ENCODE results near the gene AMH. TPM values are rescaled to one million over a fixed set of nuclear protein-coding genes. Genes with fewer than 3 reads are reported as not detected.

Gene AMH
- total RNA-seq, 1 donor: under 0.01 TPM

DNA sequence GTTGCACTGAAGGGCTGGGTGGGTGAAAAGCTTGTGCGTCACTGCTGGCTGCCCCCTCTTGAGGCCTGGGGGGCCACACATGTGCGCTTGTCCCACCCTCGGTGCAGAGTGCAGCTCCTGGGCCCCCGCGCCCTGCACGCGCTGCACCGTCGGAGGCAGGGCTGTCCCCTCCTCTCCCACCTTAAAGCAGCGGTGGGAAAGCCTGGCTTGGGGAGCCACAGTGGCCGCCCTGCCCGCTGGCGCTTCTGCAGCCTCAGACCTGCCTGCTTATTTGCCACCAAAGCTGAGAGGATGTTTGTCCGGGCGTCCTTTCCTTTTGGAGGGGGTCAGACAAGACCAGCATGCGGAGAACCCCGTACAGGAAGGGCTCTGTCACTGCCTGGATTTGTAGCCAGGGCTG is 39.7 kb upstream of the AMH start:
- peaks cover 7% of the 10 kb centered on the region for H3K4me1 ChIP-seq (ENCODE audit: insufficient read depth, low read length)
- no peak overlapping the region for H3K4me3 ChIP-seq (ENCODE audit: insufficient read depth, low read length)
- H3K36me3 ChIP-seq (ENCODE audit: insufficient read depth, low read length): peaks cover 68% of the 10 kb centered on the region
- no peaks in the 10 kb centered on the region for H3K27me3 ChIP-seq (ENCODE audit: insufficient read depth, low read length)
- H3K9me3 ChIP-seq (ENCODE audit: low read depth, low read length): no peaks in the 10 kb centered on the region
- H2AFZ ChIP-seq (ENCODE audit: low read length): no peak overlapping the region
- H3K27ac ChIP-seq (ENCODE audit: low read depth, low read length): no peak overlapping the region
- H3K4me2 ChIP-seq (ENCODE audit: insufficient read depth, low read length): no peak overlapping the region
- TF ChIP-seq, protein P1, sequence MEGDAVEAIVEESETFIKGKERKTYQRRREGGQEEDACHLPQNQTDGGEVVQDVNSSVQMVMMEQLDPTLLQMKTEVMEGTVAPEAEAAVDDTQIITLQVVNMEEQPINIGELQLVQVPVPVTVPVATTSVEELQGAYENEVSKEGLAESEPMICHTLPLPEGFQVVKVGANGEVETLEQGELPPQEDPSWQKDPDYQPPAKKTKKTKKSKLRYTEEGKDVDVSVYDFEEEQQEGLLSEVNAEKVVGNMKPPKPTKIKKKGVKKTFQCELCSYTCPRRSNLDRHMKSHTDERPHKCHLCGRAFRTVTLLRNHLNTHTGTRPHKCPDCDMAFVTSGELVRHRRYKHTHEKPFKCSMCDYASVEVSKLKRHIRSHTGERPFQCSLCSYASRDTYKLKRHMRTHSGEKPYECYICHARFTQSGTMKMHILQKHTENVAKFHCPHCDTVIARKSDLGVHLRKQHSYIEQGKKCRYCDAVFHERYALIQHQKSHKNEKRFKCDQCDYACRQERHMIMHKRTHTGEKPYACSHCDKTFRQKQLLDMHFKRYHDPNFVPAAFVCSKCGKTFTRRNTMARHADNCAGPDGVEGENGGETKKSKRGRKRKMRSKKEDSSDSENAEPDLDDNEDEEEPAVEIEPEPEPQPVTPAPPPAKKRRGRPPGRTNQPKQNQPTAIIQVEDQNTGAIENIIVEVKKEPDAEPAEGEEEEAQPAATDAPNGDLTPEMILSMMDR (IDR thresholded peaks at IDR 0.05; ENCODE audit: extremely low read depth, low read depth, low read length): no peak
- H3K79me2 ChIP-seq (ENCODE audit: insufficient read depth, low read length): peaks cover 53% of the 10 kb centered on the region
- DNase-seq (ENCODE audit: insufficient read length, low spot score, missing footprints): no peak
- H4K20me1 ChIP-seq (ENCODE audit: insufficient read depth, low read length): peaks cover 17% of the 10 kb centered on the region

DNA sequence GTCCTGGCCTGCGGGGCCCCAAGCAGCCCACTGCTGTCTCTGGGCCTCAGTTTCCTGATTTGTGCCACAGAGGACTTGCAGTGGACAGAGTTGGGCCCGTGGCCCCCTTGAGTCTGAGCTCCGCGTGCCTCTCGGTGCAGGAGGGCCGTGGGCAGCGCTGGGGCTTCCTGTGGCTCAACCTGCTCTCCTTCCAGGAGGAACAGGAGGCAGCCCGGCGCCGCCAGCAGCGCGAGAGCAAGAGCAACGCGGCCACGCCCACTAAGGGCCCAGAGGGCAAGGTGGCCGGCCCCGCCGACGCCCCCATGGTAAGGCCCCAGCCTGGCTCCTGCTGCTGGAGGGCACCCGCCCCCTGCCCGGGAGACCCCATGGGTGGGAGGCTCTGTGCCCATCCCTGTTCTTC is 38.9 kb upstream of the AMH start:
- DNase-seq (ENCODE audit: insufficient read length, low spot score, missing footprints): no peak
- peaks cover 71% of the 10 kb centered on the region for H3K36me3 ChIP-seq (ENCODE audit: insufficient read depth, low read length)
- TF ChIP-seq, protein P1 (IDR thresholded peaks at IDR 0.05; ENCODE audit: extremely low read depth, low read depth, low read length): no peak

DNA sequence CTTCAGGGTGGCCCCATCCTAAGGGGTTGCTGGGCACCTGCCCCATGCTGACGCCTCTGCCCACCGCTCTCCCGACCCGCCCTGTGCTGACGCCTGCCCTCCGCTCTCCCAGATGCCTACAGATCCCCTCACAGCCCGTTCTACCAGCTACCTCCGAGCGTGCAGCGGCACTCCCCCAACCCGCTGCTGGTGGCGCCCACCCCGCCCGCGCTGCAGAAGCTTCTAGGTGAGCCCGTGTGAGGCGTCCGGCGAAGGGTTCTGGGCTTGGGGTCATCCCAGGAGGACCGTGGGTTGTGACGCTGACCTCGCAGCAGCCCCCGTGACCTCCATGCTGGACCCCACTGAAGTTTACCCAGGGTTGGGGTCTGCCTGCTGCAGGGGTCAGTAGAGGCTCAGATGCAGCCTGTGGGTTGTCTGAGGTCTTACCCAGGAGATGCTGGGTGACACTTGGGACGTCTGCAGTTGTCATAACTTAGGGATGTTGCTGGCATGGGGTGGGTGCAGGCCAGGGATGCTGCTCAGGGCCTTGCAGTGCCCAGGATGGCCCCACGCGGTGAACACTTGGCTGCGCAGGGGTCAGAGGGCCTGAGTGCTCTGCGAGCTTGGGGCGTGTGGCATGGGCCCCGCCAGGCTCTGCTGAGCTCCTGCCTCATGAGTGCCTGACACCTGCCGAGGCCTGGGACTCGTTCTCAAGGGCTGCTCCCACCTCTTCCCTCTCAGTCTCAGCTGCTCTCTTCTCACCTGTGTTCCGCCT is 38.0 kb upstream of the AMH start:
- H3K27ac ChIP-seq (ENCODE audit: low read depth, low read length): no peak overlapping the region
- H3K36me3 ChIP-seq (ENCODE audit: insufficient read depth, low read length): peaks cover 72% of the 10 kb centered on the region
- H3K4me1 ChIP-seq (ENCODE audit: insufficient read depth, low read length): peaks cover 7% of the 10 kb centered on the region
- TF ChIP-seq, protein P1 (IDR thresholded peaks at IDR 0.05; ENCODE audit: extremely low read depth, low read depth, low read length): no peak
- no peak for DNase-seq (ENCODE audit: insufficient read length, low spot score, missing footprints)
- no peak overlapping the region for H3K4me2 ChIP-seq (ENCODE audit: insufficient read depth, low read length)
- peaks cover 51% of the 10 kb centered on the region for H3K79me2 ChIP-seq (ENCODE audit: insufficient read depth, low read length)
- peaks cover 12% of the 10 kb centered on the region for H4K20me1 ChIP-seq (ENCODE audit: insufficient read depth, low read length)
- no peaks in the 10 kb centered on the region for H3K9me3 ChIP-seq (ENCODE audit: low read depth, low read length)
- H3K27me3 ChIP-seq (ENCODE audit: insufficient read depth, low read length): no peaks in the 10 kb centered on the region
- H2AFZ ChIP-seq (ENCODE audit: low read length): no peak overlapping the region
- H3K4me3 ChIP-seq (ENCODE audit: insufficient read depth, low read length): no peak overlapping the region

More for the DNA sequence above, 38.9 kb upstream of the AMH start:
- H3K4me2 ChIP-seq (ENCODE audit: insufficient read depth, low read length): no peak overlapping the region
- H3K4me1 ChIP-seq (ENCODE audit: insufficient read depth, low read length): peaks cover 7% of the 10 kb centered on the region
- no peaks in the 10 kb centered on the region for H3K9me3 ChIP-seq (ENCODE audit: low read depth, low read length)
- H3K27me3 ChIP-seq (ENCODE audit: insufficient read depth, low read length): no peaks in the 10 kb centered on the region
- H3K27ac ChIP-seq (ENCODE audit: low read depth, low read length): no peak overlapping the region
- peaks cover 15% of the 10 kb centered on the region for H4K20me1 ChIP-seq (ENCODE audit: insufficient read depth, low read length)
- no peak overlapping the region for H3K4me3 ChIP-seq (ENCODE audit: insufficient read depth, low read length)
- no peak overlapping the region for H2AFZ ChIP-seq (ENCODE audit: low read length)
- H3K79me2 ChIP-seq (ENCODE audit: insufficient read depth, low read length): peaks cover 50% of the 10 kb centered on the region

DNA sequence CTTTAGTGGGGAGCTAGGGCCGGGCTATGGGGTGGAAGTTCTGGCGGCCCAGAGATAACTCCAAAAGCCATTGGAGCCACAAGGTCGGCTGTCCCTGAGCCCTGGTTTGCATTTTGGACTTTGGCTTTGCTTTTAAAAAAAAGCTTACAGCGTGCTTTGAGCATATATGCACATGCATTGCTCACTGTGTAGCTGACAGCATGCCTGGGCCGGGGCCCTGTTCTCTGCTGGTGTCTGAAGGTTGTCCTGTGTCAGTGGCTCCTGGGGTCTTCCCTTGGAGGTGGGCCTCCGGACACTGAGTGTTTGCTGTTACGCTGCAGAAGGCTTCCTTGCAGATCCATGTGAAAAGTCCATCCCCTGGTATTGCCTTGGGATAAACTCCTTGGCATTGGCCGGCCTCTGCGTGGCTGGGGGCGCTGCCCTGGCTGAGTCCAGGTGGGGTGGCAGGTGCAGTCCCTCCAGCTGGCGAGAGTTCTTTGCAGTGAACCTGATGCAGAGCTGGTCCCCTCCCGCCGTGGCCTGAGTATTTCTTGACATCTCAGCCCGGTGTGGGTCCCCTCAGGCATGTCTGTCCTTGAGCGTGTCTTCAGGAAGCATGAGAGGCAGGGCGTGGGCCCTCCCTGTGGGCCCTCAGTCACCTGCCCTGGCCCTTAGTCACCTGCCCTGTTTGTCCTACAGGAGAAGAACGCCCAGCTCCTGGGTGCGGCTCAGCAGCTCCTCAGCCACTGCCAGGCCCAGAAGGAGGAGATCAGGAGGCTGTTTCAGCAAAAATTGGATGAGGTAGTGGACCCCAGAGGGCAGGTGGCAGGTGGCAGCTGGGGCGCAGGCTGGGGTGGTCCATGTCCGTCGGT is 36.0 kb upstream of the AMH start:
- Histone ChIP-seq H3K4me3 (ENCODE audit: insufficient read depth, low read length) (no peak overlapping the region), H3K4me2 (ENCODE audit: insufficient read depth, low read length) (no peak overlapping the region), H2AFZ (ENCODE audit: low read length) (no peak overlapping the region), H3K9me3 (ENCODE audit: low read depth, low read length) (no peaks in the 10 kb centered on the region), H3K27me3 (ENCODE audit: insufficient read depth, low read length) (no peaks in the 10 kb centered on the region), H3K79me2 (ENCODE audit: insufficient read depth, low read length) (peaks cover 44% of the 10 kb centered on the region), H3K27ac (ENCODE audit: low read depth, low read length) (no peak overlapping the region), H3K4me1 (ENCODE audit: insufficient read depth, low read length) (peaks cover 4% of the 10 kb centered on the region), H4K20me1 (ENCODE audit: insufficient read depth, low read length) (peaks cover 12% of the 10 kb centered on the region), H3K36me3 (ENCODE audit: insufficient read depth, low read length) (peaks cover 76% of the 10 kb centered on the region)
- TF ChIP-seq, protein P1 (IDR thresholded peaks at IDR 0.05; ENCODE audit: extremely low read depth, low read depth, low read length): no peak
- no peak for DNase-seq (ENCODE audit: insufficient read length, low spot score, missing footprints)
